Measurements from ENCODE around the gene SPC24. TPM values are rescaled to one million over a fixed set of nuclear protein-coding genes. Genes with fewer than 3 reads are reported as not detected.

Gene SPC24
- total RNA-seq, 4 donors from 2014 or later, result 4.2 to 6.8 (median 5.7) TPM

DNA sequence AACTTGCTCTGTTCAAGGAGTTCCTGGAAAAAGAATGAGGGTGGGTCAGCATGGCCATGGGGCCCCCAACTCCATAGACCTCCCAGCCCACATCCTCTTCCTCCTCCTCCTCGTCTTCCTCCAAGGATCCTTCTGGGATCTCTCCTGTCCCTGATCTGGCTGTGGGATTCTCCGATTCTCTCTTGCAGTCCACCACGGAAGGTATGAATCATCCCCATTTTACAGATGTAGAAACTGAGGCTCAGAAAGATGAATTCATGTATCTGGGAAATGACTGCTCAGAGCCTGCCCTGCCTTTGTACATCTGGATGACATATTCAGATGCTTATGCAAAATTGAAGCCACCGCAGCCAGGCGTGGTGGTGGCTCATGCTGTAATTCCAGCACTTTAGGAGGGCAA is 43.9 kb upstream of the SPC24 start:
- TF ChIP-seq POLR2A (IDR thresholded peaks at IDR 0.05) (no peak), EP300 (IDR thresholded peaks at IDR 0.05) (no peak), POLR2AphosphoS5 (IDR thresholded peaks at IDR 0.05) (no peak)
- TF ChIP-seq, protein P1, sequence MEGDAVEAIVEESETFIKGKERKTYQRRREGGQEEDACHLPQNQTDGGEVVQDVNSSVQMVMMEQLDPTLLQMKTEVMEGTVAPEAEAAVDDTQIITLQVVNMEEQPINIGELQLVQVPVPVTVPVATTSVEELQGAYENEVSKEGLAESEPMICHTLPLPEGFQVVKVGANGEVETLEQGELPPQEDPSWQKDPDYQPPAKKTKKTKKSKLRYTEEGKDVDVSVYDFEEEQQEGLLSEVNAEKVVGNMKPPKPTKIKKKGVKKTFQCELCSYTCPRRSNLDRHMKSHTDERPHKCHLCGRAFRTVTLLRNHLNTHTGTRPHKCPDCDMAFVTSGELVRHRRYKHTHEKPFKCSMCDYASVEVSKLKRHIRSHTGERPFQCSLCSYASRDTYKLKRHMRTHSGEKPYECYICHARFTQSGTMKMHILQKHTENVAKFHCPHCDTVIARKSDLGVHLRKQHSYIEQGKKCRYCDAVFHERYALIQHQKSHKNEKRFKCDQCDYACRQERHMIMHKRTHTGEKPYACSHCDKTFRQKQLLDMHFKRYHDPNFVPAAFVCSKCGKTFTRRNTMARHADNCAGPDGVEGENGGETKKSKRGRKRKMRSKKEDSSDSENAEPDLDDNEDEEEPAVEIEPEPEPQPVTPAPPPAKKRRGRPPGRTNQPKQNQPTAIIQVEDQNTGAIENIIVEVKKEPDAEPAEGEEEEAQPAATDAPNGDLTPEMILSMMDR (IDR thresholded peaks at IDR 0.05), result no peak
- WGBS, 2 donors (ENCODE audit: low coverage in 1 of 2), result 80 to 94% methylated on average over 2 to 3 of the region's 5 CpGs
- no peaks in the 10 kb centered on the region for H3K27me3 ChIP-seq
- H3K4me1 ChIP-seq, result peaks cover 8 to 75% (median 34%) of the 10 kb centered on the region in 3 donors
- ATAC-seq, result no peak
- H3K27ac ChIP-seq, result peak overlapping the region; percentile 3 to 99 (median 96)
- H3K9me3 ChIP-seq, result no peaks in the 10 kb centered on the region
- H3K36me3 ChIP-seq, result peaks cover 0 to 37% of the 10 kb centered on the region in 2 donors
- H3K4me3 ChIP-seq, result no peak overlapping the region

DNA sequence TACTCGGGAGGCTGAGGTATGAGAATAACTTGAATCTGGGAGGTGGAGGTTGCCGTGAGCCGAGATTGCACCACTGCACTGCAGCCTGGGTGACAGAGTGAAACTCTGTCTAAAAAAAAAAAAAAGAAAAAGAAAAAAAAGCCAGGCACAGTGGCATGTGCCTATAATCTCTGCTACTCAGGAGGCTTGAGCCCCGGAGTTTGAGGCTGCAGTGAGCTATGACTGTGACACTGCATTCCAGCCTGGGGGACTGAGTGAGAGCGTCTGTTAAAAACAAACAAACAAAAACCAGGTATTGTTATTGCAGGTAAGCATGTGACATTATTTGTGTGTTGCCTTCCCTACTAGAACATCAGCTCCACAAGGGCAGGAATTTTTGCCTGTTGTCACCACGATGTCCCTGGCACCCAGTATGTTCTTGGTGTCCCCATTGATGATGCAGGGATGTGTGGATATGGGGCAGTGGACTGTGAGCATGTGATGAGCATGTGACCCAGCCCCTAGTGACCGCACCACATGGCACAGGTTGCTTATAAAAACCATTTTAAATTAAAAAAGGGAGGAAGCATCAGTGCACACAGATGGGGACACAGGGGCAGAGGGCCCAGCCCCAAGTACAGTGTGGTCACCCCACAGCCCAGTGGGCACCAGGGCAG is 43.3 kb upstream of the SPC24 start:
- no peak for TF ChIP-seq EP300 (IDR thresholded peaks at IDR 0.05)
- TF ChIP-seq POLR2AphosphoS5 (IDR thresholded peaks at IDR 0.05), result no peak
- TF ChIP-seq, protein P1 (IDR thresholded peaks at IDR 0.05), result no peak
- no peak for TF ChIP-seq POLR2A (IDR thresholded peaks at IDR 0.05)
- Histone ChIP-seq H3K36me3 (peaks cover 0 to 43% of the 10 kb centered on the region in 2 donors), H3K27me3 (no peaks in the 10 kb centered on the region), H3K4me1 (peaks cover 4 to 75% (median 34%) of the 10 kb centered on the region in 3 donors), H3K4me3 (no peak overlapping the region), H3K27ac (peak overlapping the region; percentile 76 to 99 (median 96)), H3K9me3 (no peaks in the 10 kb centered on the region)
- ATAC-seq, result no peak
- WGBS, 2 donors (ENCODE audit: low coverage in 1 of 2), result 29 to 58% methylated on average over 2 to 7 of the region's 7 CpGs

DNA sequence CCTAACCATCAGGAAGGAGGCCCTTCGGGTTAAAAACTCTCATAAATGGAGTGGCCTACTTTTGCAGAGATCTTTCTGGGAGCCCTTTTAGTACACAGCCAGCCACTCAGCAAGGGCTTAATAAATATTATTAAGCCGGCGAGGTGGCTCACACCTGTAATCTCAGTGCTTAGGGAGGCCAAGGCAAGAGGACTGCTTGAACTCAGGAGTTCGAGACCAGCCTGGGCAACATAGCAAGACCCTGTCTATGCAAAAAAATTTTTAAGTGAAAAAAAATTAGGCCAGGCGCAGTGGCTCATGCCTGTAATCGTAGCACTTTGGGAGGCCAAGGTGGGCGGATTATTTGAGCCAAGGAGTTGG is 42.6 kb upstream of the SPC24 start:
- no peak for TF ChIP-seq EP300 (IDR thresholded peaks at IDR 0.05)
- TF ChIP-seq POLR2A (IDR thresholded peaks at IDR 0.05), result no peak
- TF ChIP-seq, protein P1 (IDR thresholded peaks at IDR 0.05), result no peak
- no peak for TF ChIP-seq POLR2AphosphoS5 (IDR thresholded peaks at IDR 0.05)
- Histone ChIP-seq H3K27ac (peak overlapping the region; percentile 76 to 99 (median 96)), H3K36me3 (peaks cover 0 to 51% of the 10 kb centered on the region in 2 donors), H3K27me3 (no peaks in the 10 kb centered on the region), H3K4me1 (peaks cover 4 to 75% (median 33%) of the 10 kb centered on the region in 3 donors), H3K9me3 (no peaks in the 10 kb centered on the region), H3K4me3 (peak overlapping the region in 1 of 2 donors; percentile 86)
- no peak for ATAC-seq
- 56 to 80% methylated on average over 3 to 6 of the region's 7 CpGs for WGBS, 2 donors (ENCODE audit: low coverage in 1 of 2)

DNA sequence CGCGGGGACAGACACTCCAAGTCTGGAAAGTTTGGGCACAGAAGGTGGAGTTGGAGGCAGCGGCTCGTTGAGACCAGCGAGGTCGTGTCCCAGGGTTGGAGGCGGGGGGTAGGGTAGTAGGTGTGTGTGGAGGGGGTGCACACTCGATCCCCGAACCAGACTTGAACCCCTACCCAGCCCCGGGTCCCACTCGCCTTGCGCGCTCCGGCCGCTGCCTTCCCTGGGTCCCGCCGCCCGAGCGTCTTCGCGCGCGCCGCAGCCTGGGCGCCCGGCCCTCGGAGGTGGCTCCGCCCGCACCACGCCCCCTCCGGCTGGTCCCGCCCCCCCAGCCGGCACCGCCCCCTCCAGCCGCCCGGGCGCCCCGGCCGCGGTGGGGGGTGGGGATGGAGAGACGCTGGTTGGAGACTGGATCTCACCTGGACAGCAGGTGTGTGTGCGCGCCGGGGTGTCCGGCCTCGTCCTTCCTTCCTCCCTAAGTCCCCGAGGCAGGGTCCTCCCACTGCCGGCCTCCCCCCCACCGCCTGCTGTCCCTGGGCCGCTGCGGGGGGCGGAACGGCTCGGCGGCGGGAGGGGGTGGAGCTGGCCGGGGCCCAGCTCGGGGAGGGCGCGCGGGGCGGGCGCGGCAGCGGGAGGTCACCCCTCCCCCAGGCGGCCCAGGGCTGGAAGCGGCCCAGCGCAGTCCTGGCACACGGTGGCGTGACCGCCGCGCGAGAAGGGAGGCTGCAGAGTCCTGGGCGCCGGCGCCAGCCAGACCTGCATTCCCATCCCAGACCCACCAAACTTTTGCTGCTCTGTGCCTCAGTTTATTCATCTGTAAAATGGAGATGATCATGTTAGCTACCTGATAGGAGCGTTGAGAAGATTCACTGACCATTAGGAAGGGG is 42.0 kb upstream of the SPC24 start, which contains the start of gene KANK2:
Gene KANK2, minus strand, starts transcription at position 255 of the 884 bp plus-strand sequence. CDS start 3,034 bp downstream, outside the sequence.
- WGBS, 2 donors (ENCODE audit: low coverage in 1 of 2), result 0 to 2% methylated on average over 10 to 11 of the region's 78 CpGs
- Histone ChIP-seq H3K9me3 (no peaks in the 10 kb centered on the region), H3K4me1 (peaks cover 0 to 75% (median 33%) of the 10 kb centered on the region in 3 donors), H3K27ac (peak within 1 kb of the TSS; percentile 80 to 99 (median 96)), H3K27me3 (no peaks in the 10 kb centered on the region), H3K4me3 (peak within 1 kb of the TSS; percentile 76 to 86), H3K36me3 (peaks cover 0 to 57% of the 10 kb centered on the region in 2 donors)
- TF ChIP-seq POLR2AphosphoS5 (IDR thresholded peaks at IDR 0.05), result peak; percentile 79
- TF ChIP-seq POLR2A (IDR thresholded peaks at IDR 0.05), result peak; percentile 88 to 91
- TF ChIP-seq EP300 (IDR thresholded peaks at IDR 0.05), result no peak
- TF ChIP-seq, protein P1 (IDR thresholded peaks at IDR 0.05), result peak in 3 of 4 experiments; percentile 11 to 43 (median 26)
- peak; percentile 90 for ATAC-seq

Measured in gastroesophageal sphincter (tissue), 4 donors.